GM21723 (cell line): ENCODE data around the gene LEO1.
A peak's percentile ranks its signal among the peaks of the same experiment; 100 is the strongest.
"Not testable (repeated sequence)": the region's sequence is repeated elsewhere in the genome, so short reads cannot be mapped to it uniquely, and the experiment has no call there.

Source experiments
- ATAC-seq: cut with Tn5 transposase; IDR thresholded peaks from one replicate; pipeline ENCODE4 v1.9.1; 2021; ENCODE audit warnings: mild to moderate bottlenecking, moderate library complexity; ENCODE audit not compliant: unreplicated experiment

Gene LEO1

GRCh38 chr15:52004806-52005205 lies 33.2 kb upstream of the LEO1 start:
- ATAC-seq, result no peak

- no peak for ATAC-seq
Observed at GRCh38 chr15:52003710-52004109, 32.1 kb upstream of the LEO1 start.

GRCh38 chr15:52003089-52003488 lies 31.5 kb upstream of the LEO1 start:
- not testable (repeated sequence) for ATAC-seq

- ATAC-seq, result no peak
Observed at GRCh38 chr15:52002351-52002750, 30.8 kb upstream of the LEO1 start.

- ATAC-seq, result no peak
Observed at GRCh38 chr15:51992953-51993352, 21.4 kb upstream of the LEO1 start.

- no peak for ATAC-seq
Observed at GRCh38 chr15:51991141-51991540, 19.6 kb upstream of the LEO1 start.

- no peak for ATAC-seq
Observed at GRCh38 chr15:51982770-51983103, 11.2 kb upstream of the LEO1 start.

- ATAC-seq, result peak; percentile 94
Observed at GRCh38 chr15:51982013-51982769, 10.6 kb upstream of the LEO1 start.

GRCh38 chr15:51973775-51974174 lies 2.2 kb upstream of the LEO1 start:
- no peak for ATAC-seq

- ATAC-seq, result no peak
Observed at GRCh38 chr15:51973220-51973619, 1.6 kb upstream of the LEO1 start.

GRCh38 chr15:51971032-51971374 lies 575 bp downstream of the LEO1 start:
- peak; percentile 29 for ATAC-seq

- ATAC-seq, result no peak
Observed at GRCh38 chr15:51970132-51970817, 1.3 kb downstream of the LEO1 start.

- ATAC-seq, result no peak
Observed at GRCh38 chr15:51969728-51970127, 1.9 kb downstream of the LEO1 start.

GRCh38 chr15:51967583-51967982 lies 4.0 kb downstream of the LEO1 start:
- no peak for ATAC-seq

GRCh38 chr15:51966192-51966591 lies 5.4 kb downstream of the LEO1 start:
- no peak for ATAC-seq

- ATAC-seq, result no peak
Observed at GRCh38 chr15:51965691-51966090, 5.9 kb downstream of the LEO1 start.

GRCh38 chr15:51955504-51955903 lies 16.1 kb downstream of the LEO1 start:
- ATAC-seq, result no peak

- ATAC-seq, result no peak
Observed at GRCh38 chr15:51952805-51953204, 18.8 kb downstream of the LEO1 start.

GRCh38 chr15:51947124-51947523 lies 24.5 kb downstream of the LEO1 start:
- ATAC-seq, result no peak

GRCh38 chr15:51939216-51939615 lies 32.4 kb downstream of the LEO1 start:
- no peak for ATAC-seq

- ATAC-seq, result no peak
Observed at GRCh38 chr15:51938286-51938685, 33.3 kb downstream of the LEO1 start.

GRCh38 chr15:51936105-51936478 lies 35.5 kb downstream of the LEO1 start:
- ATAC-seq, result peak; percentile 29
